ENCODE measurements around the gene GPX4.

GRCh38 chr19:1147934-1148549 is 44.2 kb downstream of the GPX4 start:
- TF ChIP-seq CTCF (IDR thresholded peaks at IDR 0.05) (no peak), POLR2A (IDR thresholded peaks at IDR 0.05) (no peak)

Data from body of pancreas (tissue), 4 donors.